ENCODE results near the gene EFCAB6. TPM values are rescaled to one million over a fixed set of nuclear protein-coding genes. Genes with fewer than 3 reads are reported as not detected.

Gene EFCAB6
- total and polyA plus RNA-seq, 2 of the 13 experiments (the other 11 are each of a cell fraction or from before 2014, with no cell fraction given) = not detected

DNA sequence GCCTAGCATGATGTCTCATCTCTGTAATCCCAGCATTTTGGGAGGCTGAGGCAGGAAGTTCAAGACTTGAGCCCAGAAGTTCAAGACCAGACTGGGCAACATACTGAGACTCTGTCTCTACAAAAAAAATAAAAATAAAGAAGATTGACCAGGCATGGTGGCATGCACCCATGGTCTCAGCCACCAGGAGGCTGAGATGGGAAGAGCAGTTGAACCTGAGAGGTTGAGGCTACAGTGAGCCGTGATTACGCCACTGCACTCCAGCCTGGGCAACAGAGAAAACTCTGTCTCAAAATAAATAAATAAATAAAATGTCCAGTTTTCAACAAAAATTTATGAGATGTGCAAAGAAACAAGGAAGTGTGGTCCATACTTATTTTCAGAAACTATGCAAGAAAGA lies 28.3 kb downstream of the EFCAB6 start (continued):
- TF ChIP-seq, protein P1, sequence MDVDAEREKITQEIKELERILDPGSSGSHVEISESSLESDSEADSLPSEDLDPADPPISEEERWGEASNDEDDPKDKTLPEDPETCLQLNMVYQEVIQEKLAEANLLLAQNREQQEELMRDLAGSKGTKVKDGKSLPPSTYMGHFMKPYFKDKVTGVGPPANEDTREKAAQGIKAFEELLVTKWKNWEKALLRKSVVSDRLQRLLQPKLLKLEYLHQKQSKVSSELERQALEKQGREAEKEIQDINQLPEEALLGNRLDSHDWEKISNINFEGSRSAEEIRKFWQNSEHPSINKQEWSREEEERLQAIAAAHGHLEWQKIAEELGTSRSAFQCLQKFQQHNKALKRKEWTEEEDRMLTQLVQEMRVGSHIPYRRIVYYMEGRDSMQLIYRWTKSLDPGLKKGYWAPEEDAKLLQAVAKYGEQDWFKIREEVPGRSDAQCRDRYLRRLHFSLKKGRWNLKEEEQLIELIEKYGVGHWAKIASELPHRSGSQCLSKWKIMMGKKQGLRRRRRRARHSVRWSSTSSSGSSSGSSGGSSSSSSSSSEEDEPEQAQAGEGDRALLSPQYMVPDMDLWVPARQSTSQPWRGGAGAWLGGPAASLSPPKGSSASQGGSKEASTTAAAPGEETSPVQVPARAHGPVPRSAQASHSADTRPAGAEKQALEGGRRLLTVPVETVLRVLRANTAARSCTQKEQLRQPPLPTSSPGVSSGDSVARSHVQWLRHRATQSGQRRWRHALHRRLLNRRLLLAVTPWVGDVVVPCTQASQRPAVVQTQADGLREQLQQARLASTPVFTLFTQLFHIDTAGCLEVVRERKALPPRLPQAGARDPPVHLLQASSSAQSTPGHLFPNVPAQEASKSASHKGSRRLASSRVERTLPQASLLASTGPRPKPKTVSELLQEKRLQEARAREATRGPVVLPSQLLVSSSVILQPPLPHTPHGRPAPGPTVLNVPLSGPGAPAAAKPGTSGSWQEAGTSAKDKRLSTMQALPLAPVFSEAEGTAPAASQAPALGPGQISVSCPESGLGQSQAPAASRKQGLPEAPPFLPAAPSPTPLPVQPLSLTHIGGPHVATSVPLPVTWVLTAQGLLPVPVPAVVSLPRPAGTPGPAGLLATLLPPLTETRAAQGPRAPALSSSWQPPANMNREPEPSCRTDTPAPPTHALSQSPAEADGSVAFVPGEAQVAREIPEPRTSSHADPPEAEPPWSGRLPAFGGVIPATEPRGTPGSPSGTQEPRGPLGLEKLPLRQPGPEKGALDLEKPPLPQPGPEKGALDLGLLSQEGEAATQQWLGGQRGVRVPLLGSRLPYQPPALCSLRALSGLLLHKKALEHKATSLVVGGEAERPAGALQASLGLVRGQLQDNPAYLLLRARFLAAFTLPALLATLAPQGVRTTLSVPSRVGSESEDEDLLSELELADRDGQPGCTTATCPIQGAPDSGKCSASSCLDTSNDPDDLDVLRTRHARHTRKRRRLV (CRISPR knock-in tag; IDR thresholded peaks at IDR 0.05) = no peak
- TF ChIP-seq, protein P2, sequence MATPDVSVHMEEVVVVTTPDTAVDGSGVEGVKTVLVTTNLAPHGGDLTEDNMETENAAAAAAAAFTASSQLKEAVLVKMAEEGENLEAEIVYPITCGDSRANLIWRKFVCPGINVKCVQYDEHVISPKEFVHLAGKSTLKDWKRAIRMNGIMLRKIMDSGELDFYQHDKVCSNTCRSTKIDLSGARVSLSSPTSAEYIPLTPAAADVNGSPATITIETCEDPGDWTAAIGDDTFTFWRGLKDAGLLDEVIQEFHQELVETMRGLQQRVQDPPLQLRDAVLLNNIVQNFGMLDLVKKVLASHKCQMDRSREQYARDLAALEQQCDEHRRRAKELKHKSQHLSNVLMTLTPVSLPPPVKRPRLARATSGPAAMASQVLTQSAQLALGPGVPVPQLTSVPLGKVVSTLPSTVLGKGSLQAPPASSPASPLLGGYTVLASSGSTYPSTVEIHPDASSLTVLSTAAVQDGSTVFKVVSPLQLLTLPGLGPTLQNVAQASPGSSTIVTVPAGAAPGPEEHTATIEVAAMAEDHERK (CRISPR knock-in tag; IDR thresholded peaks at IDR 0.05; ENCODE audit: low read depth) = no peak

DNA sequence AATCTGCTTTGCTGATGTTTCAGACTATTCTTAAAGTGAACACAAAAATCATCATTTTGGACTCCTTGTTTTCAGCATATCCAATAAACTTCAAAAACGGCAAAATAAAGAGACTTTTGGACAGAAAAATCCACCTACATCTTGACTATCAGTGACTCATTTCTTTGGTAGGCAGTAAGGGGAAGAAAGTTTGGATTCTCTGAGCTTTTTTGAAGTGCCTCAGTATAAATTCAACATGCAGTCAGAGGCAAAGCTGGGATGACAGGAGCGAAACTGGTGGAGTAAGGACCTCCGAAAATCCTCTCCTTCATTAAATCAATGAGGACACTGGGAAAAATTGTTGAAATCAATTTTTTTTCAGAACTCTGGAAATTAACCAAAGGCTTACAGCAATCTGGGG lies 29.7 kb downstream of the EFCAB6 start:
- Histone ChIP-seq H3K4me2 (ENCODE audit: low read depth, low read length) (no peak overlapping the region), H3K27ac (ENCODE audit: extremely low read length, insufficient read depth, low read length) (no peak overlapping the region), H3K79me2 (ENCODE audit: insufficient read depth, low read length) (no peaks in the 10 kb centered on the region), H3K9me3 (ENCODE audit: low read length) (no peaks in the 10 kb centered on the region), H4K20me1 (ENCODE audit: insufficient read depth, low read length) (no peaks in the 10 kb centered on the region), H3K9ac (ENCODE audit: insufficient read depth, low read depth, low read length) (no peak overlapping the region), H3K27me3 (ENCODE audit: control insufficient read depth in 1 of 2, insufficient read depth in 2 of 2, low read length in 2 of 2) (no peaks in the 10 kb centered on the region; a peak in 1 of 5 replicates), H3K4me3 (replicated peaks in 1 of 3; ENCODE audit: insufficient read depth in 1 of 3, low read depth in 2 of 3, low read length in 3 of 3) (no peak overlapping the region), H3K36me3 (replicated peaks in 1 of 2; ENCODE audit: control insufficient read depth in 1 of 2, insufficient read depth in 2 of 2, low read length in 2 of 2) (no peaks in the 10 kb centered on the region), H2AFZ (ENCODE audit: low read length) (no peak overlapping the region), H3K4me1 (ENCODE audit: insufficient read depth, low read length) (no peaks in the 10 kb centered on the region)
- CTCF ChIA-PET (ENCODE audit: low intra/inter-chr PET ratio, low total read pairs) = no interaction called here
- DNase-seq (ENCODE audit: low spot score) (no peak), ATAC-seq (no peak), FAIRE-seq (no peak)
- intact Hi-C loops (cut with micrococcal nuclease; ENCODE audit: unreplicated experiment) (no loop called here), in situ Hi-C loops (cut with HindIII; ENCODE audit: extremely low pct_ligation_motif_present, low pct_unique_long_range_greater_than_20kb) (no loop called here)
- WGBS (ENCODE audit: low lambda C conversion rate) = 2% methylated on average over 3 of the region's 3 CpGs
- BruUV-seq (replicated peaks) = no TSS peak
- POLR2A ChIA-PET = no interaction called here
- TF ChIP-seq TRIM24 (CRISPR knock-in tag; IDR thresholded peaks at IDR 0.05) (no peak), ZC3H13 (CRISPR knock-in tag; IDR thresholded peaks at IDR 0.05) (no peak), TARDBP (CRISPR knock-in tag; IDR thresholded peaks at IDR 0.05) (no peak), HES4 (CRISPR knock-in tag; IDR thresholded peaks at IDR 0.05; ENCODE audit: borderline replicate concordance) (no peak)

Data from HepG2 (cell line).